C1 segment of cervical spinal cord (tissue), 14 donors: ENCODE results near the gene ARL3.
"Not testable (repeated sequence)": the region's sequence is repeated elsewhere in the genome, so short reads cannot be mapped to it uniquely, and the experiment has no call there.

Experiments used
- DNase-seq, 14 donors: peaks; one replicate each; lab custom pipeline; 2025; lab: John Stamatoyannopoulos, UW

ARL3 gene

DNA sequence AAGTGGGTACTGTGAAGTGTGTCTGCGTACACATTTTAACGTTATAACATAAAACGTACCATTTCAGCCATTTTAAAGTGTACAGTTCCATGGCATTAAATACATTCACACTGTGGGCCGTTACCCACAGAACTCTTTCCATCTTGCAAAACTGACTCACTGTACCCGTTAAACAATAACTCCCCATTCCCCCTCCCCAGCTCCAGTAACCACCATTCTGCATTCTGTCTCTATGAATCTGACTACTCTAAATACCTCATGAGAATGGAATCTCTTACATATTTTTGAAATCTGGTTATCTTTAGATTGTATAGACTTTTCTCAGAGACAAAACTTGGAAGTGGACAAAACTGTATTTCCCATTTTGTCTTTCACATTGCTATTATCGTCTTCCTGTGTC is 9.3 kb downstream of the ARL3 start:
- no peak for DNase-seq

GRCh38 chr10:102702742-102703141 is 11.5 kb downstream of the ARL3 start:
- no peak for DNase-seq

DNA sequence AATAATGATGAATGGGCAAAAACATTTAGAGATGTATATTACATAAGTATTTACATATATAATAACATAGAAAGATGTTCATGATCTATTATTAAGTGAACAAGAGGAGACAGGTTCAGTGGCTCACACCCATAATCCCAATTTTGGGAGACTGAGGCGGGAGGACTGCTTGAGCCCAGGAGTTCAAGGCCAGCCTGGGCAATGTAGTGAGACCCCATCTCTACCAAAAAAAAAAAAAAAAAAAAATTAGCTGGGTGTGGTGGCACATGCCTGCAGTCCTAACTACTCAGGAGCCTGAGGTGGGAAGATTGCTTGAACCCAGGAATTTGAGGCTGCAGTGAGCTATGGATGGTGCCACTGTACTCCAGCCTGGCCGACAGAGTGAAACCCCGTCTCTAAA is 12.4 kb downstream of the ARL3 start:
- DNase-seq: no peak

DNA sequence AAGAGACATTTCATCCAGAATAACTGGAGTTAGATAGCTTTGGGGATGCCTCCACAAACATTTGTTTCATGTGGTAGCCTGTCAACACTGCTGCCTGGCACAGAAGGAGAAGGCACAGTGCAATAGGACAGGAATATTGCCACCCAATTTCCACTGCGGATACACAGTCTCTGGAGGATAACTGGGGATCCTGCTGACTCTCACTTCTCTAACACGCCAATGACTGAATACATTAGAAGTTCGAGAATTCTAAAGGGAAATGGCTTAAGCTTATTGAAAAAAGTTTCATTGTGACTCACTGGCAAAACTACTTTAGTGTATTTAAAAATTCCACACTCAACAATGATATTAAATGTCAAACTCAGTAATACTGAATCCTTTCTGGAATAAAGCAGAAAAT is 12.9 kb downstream of the ARL3 start:
- no peak for DNase-seq

DNA sequence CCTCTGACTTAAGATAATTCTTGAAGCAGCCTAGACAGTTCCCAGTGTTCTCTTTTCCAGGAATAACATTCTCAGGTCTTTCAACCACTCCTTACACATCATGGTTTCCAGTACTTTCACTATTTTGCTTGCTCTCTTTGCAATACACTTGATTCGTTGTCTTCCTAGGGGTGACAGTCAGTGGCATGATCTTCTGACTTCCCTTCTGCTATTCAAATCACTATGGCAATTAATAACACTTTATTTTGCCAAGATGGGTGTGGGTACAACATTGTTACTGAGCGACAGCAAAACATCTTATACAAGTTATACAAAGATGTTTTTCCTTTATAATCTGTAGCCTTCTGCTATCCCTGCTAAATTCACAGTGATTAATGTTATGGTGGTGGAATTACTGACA is 15.3 kb downstream of the ARL3 start:
- DNase-seq: no peak

DNA sequence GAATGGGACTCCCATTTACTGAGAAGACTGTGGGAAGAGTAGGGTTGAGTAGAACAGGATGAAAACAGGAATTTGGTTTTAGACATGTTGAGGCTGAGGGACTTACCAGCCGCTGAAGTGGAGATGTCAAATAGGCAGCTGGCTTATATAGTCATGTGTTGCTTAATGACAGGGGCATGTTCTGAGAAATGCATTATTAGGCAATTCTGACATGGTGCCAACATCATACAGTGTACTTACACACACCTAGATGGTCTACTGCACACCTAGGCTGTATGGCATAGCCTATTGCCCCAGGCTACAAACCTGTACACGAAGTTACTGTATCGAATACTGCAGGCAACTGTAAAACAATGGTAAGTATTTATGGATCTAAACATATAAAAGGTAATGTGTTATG is 17.5 kb downstream of the ARL3 start:
- DNase-seq: no peak

DNA sequence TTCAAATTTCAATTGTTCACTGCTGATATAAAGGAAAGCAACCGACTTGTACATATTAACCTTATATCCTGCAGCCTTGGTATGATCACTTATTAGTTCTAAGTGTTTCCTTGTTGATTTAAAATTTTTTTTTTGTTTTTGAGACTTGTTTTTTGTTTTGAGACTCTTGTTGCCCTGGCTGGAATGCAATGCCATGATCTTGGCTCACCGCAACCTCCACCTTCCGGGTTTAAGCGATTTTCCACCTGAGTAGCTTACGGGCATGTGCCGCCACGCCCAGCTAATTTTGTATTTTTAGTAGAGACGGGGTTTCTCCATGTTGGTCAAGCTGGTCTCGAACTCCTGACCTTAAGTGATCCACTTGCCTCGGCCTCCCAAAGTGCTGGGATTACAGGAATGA is 18.8 kb downstream of the ARL3 start:
- DNase-seq: not testable (repeated sequence)

DNA sequence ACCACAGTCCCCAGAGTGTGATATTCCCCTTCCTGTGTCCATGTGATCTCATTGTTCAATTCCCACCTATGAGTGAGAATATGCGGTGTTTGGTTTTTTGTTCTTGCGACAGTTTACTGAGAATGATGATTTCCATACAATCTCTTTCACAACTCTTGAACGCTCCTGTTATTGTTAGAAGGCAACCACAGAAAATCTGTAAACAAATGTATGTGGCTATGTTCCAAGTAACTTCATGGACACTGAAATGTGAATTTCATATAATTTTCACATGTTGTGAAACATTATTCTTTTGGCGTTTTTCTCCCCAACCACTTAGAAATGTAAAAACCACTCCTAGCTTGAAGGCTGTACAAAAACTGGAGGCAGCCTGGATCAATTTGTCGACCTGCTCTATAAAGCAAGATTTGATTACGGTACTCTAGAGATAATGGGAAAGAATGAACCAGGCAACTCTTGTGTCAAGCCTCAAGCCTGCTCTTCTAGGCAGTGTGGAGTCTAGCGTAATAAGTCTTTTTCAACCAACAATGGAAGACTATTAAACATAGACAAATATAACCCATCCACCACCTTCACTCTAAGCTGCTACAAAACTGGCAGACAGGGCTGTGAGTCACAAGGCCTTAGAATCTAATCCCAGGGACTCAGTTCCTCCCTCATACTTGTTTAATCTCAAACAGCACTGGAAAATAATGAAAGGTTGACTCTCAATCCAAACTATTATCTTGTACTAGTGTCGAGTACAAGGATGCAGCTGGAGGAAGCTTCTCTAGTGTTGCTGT is 22.7 kb downstream of the ARL3 start:
- DNase-seq: no peak

DNA sequence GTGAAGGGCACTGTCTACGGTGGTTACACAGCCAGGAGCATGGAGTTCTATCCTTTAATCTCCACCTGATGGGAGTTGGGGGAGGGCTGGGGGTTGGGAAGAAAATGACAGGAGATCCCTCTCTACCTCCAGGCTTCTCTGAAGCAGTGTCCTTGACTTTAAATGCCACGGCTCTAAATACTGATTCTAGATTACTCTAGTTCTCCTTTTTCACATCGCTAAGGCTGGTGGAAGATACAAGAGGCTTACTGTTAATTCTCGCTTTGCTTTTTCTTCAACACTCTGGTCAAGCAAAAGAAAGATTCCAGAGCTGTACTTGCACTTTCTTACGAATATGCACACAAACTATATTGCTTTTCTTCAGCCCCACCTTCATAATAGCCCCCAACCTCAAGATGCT is 30.5 kb downstream of the ARL3 start:
- DNase-seq: no peak

- DNase-seq: no peak
These were observed 31.2 kb downstream of the ARL3 start for GRCh38 chr10:102682981-102683380.

GRCh38 chr10:102682416-102682815 is 31.8 kb downstream of the ARL3 start:
- DNase-seq: no peak

DNA sequence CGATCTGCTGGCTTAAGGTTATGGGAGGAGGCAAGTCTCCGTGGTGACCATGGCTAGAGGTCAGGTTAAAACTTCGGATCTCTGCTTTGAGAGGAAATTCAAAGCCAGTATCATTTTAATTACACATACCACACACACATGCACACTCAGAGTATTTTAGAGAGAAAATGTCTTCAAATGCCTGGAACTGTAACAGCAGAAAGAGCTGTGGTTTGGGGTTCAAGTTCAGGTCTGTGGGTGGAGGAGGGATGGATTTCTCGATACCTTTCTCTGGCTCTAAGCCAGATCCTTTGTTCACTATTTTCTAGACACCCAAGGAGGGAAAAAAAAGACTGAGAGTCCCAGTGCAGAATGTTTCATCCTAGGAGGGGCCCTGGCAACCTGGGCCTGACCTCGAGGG is 32.5 kb downstream of the ARL3 start:
- DNase-seq: no peak

DNA sequence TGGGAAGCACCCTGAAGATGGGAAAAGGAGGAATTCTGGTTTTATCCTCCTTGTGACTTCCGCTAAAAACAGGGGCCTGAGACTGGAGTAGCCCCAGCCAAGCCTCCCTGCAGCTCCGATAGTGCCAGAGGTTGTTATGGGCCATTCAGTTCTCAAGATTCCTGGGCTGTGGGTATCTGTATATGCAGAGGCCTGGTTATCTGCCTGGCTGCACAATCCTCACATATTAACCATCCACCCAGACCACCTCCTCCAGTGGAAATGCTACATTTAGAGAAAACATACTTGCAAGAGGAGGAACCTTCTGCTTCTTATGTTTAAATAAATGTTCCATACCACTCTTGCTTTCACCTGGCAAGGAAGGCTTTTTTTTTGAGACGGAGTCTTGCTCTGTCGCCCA is 34.6 kb downstream of the ARL3 start:
- no peak for DNase-seq

DNA sequence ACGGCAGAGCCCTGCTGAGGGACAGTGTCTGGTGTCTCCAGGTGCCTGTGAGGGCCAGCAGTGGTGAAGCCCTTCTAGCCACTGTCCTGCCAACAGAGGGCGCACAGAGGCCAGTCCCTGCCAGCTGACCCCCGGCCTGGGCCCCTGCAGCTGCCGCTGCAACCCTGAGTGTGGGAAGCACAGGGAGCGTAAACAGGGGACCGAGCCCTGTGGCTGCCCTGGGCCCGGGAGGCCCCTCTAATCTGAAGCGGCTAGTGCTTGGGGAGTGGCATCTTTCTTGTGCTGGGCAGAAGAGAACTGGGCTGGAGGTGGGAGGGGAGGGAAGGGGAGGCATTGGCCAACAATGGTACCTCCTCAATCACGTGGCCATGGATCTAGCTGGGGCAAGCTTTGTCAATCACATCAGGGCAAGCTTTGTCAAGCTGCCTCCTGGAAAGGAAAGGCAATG is 35.3 kb downstream of the ARL3 start:
- peak in 11 of 14 donors; percentile 38 to 86 (median 79) for DNase-seq

DNA sequence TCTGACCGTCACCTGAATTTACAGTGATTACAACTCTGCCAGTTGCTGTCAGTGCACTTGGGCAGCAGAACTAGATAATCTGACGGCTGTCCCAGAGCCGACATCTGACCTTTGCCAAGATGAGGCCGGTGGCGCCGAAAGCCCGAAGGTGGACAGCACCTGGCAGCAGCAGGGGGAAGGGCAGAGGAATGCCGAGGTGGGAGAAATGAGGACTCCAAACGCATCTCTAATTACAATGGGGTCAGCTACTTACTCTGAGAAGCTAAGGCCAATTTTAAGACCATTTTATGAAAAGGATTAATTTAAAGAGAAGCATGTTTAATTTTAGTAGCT is 36.2 kb downstream of the ARL3 start:
- DNase-seq: no peak

GRCh38 chr10:102677331-102678067 is 36.7 kb downstream of the ARL3 start:
- no peak for DNase-seq

DNA sequence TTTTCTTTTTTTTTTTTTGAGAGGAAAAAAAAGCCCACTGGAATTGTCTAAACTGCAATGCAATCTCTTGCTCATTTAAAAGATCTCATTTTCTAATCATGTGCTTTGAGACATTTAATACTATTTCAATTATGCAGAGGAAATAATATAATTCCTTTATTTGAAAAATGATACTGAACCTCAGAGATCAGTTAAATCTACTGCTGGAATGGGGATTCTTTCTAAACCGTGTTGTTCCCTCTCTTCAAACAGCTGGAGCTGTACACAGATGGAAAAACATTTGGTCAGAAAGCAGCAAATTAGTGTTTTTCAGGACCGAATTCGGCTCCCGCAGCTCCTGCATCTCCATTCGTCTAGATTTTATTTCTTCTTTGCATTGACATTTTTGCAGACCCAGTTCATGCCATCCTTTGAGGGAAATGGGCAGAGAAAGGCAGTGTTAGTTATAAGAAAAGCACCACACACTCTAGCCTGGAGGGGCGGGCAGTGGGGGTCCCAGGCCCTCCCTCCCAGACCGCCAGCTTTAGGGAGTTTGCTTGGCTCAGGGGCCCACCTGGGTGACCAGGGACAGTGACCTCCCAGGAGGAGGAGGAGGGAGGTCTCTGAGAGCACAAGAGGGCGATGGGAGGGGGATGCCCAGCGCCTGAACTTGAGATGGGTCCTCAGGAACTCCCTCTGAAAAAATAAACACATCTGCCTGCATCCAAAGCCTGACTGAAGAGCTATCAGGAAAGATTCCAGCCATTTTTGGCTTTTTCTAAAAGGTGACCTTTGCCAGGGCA is 37.5 kb downstream of the ARL3 start:
- no peak for DNase-seq

DNA sequence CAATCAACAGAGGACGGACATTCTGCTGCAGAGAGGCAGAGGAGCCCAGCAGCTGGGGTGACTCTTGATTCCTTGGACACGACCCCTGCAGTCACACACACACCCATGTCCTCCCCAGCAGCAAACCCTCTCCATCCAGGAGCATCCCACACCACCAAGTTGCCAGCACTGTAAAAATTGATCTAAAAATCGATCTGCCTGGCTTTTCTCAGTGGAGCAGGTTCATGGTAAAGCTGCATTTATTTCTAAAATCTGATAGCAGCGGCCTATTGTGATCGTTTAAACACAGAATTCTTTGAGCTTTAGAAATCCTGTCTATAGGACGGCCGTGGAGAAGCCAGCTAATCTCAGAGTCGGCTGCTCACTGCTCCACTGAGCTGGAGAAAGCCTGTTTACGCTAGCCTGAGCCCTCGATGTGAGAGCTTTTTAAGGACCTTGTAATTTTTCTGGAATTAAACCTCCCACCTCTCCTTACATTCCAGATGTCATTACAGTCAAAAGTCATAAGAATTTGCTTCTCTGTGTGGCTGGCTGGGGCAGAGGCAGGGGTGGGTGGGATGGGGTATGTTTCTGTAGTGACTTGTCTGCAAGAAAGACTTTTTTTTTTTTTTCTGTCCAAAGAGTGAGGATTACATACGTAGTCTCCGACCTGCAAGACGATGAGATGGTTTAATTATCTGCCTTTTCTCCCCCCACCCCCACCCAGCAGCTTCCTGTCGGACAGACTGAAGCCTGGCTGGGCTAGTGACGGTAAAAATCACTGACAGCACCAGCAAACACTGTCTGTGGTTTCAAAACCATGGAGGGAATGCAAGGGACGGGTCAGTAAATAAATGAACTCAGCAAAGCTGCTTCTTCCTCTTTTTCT is 38.3 kb downstream of the ARL3 start:
- DNase-seq: peak in 3 of 14 donors; percentile 26 to 34 (median 29)

DNA sequence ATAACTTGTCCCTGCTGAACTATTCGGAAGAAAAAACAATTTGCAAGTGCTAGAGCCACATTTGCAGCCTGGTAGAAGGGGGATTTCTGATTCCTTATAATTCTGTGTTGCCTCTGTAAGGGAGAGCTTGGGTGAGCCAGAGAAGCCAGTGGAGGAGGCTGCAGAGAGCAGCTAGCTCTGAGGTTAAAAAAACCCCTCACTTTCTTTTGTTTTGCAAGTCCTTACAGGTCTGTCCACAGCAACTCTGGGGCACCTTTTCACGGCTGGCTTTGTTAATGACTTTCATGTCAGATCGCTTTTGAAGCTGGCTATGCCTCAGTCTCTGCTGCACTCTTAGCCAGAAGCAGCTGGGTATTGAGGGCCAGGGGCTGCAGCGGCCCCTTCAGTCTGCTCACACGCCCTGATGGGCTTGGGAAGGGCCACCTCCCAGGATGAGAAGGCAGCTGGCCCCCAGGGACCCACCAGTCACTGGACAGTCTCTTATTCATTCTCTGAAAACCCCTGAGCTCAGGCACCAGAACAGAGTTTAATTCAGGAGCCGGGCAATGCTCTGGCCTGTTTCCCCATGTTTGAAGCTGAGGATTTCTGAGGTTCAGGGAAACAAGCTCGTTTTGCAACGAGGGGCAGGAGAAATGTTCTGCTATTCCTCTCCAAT is 39.1 kb downstream of the ARL3 start:
- peak in 2 of 14 donors; percentile 34 to 36 for DNase-seq

- DNase-seq: peak in 1 of 14 donors; percentile 60
These were observed 39.6 kb downstream of the ARL3 start for GRCh38 chr10:102674566-102674965.
